GM18867 (cell line): ENCODE measurements around the gene PCNA.

ENCODE experiments used
- ATAC-seq: cut with Tn5 transposase; IDR thresholded peaks from one replicate; pipeline ENCODE4 v1.9.1; 2021; ENCODE audit warnings: mild to moderate bottlenecking, moderate library complexity; ENCODE audit not compliant: unreplicated experiment

PCNA gene

DNA sequence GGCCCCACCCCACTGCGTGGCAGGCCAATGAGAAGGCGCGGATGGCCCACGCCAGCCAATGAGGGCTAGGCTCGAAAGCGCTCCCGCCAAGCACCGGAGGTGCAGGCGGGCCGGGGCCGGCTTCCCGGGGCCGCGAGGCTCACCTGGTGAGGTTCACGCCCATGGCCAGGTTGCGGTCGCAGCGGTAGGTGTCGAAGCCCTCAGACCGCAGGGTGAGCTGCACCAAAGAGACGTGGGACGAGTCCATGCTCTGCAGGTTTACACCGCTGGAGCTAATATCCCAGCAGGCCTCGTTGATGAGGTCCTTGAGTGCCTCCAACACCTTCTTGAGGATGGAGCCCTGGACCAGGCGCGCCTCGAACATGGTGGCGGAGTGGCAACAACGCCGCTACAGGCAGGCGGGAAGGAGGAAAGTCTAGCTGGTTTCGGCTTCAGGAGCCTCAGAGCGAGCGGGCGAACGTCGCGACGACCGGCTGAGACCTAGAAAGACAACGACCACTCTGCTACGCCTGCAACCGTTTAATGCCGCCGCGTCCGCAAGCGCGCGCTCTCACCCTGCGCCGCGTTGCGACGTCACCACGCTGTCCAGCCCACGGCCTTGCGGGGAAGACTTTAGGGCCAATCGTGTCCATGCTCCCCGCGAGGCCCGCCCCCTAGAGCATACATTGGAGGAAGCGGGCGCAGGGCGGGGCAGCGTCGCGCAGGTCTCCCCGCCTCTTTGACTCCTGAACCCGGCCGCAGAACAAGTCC lies at the start of gene PCNA:
Gene PCNA, minus strand, starts transcription at position 524 of the 750 bp plus-strand sequence. Its CDS starts 160 bp downstream, at position 364.
- peak; percentile 94 for ATAC-seq

DNA sequence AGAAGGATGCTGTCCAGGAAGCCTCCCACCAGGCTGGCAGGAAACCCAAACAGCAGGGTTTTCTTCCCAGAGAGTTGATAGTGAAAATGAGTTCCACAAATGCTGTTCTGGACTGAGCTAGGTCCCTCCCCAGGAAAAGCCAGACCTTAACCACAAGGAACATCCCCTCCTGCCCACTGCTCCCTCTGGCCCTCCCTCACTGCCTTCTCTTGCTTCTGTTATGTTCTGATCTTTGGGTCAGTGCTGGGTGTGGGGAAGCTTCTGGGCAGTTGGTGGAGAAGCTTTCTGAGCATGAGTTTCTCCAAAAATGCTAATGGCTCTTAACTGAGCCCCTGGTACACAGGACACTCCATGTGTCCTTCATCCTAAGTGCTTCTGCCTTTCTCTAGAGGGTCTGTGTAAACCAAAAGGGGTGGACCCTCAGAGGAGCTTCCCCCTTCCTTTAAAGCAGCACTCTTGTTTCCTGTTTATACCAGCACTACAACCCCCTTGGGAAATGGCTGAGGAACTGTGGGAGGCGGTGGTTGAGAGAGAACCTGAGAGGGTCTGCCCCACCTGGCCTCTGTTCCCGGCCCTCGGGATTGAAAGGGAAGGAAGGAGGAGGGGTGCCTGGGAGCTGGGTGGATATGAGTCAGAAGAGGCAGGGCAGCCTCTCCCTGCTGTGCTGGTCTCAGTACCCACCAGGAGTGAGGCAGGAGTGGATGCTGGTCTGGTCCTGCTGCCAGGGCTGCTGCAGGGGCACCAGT lies 49.1 kb upstream of the PCNA start:
- ATAC-seq = no peak

DNA sequence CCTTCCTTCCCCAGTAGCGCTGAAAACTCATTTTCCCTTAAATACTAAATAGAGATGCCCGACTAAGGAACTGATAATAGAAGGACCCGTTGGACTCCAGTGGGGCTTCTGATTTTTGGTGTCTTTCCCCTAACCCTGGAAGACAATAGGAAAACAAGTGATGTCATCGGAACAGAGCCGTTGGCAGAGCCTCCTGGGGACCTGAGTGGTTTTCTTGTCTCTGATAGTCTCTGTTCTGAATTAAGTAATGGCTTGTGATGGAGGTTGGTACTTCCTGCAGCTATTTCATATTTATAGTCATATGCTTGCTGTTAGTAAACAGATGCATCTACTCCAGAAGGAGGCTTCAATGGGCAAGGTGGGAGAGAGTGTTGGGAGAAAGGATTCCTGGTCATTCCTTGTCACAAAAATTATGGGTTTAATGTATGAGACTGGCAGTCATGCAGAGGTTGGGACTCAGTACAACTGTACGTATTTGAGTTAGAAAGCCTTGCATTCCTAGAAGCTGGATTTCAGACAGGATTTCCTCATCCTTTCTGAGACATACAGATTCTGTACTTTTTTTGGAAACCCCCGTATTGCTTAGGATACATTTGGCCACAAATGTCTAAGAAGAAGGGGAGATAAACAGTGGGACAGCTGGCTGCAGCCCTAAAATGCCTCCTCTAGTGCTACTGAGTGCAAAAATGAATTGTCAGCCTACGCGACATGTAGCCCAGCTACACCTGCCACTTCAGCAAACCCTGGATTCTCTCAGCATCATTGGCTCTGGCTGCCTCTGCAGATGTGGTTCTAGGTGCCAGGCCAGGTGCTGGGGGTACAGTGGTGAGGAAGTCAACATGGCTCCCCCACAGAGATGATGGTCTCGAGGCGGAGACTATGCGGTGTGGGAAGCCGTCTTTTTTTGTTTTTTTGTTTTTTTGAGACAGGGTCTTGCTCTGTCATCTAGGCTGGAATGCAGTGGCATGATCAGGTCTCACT lies 45.2 kb upstream of the PCNA start:
- ATAC-seq = no peak

DNA sequence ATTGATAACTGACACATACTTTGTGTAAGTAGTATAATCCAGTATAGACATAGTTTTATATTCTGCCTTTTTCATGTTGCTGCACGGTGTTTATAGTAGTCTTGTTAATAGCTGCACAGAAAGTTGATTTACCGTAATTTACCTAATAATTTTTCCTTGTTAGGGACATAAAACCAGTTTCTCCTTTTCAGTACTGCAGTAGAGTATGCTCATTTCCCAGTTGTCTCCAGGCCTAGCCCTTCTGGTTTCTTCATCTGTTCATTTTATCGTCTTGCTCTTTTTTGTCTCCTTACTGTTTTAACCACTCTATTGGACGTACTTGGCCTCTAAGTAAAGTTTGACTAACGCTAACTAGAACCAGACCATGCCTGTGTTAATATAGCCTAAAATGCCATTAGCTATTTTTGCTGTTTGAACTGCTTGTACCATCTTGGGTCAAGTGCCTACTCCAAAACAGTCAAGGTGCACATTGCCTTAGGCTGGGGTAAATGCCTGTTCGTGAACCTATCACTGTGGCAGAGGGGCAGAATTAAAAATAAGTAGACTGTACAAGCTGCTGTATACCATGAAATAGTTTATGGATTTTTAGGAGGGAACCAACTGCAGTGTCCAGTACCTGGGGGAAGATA lies 41.9 kb upstream of the PCNA start:
- ATAC-seq = no peak

DNA sequence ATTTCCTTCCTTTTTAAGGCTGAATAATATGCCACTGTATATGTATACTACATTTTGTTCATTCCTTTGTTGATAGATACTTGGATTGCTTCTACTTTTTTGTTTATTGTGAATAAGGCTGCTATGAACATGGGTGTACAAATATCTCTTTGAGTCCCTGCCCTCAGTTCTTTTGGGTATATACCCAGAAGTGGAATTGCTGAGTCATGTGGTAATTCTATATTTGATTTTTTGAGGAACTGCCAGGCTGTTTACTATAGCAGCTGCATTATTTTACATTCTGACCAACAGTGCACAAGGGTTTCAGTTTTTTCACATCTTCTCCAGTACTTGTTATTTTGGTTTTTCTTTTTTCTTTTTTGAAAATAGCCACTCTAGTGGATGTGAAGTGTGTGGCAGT lies 41.1 kb upstream of the PCNA start:
- ATAC-seq = no peak

DNA sequence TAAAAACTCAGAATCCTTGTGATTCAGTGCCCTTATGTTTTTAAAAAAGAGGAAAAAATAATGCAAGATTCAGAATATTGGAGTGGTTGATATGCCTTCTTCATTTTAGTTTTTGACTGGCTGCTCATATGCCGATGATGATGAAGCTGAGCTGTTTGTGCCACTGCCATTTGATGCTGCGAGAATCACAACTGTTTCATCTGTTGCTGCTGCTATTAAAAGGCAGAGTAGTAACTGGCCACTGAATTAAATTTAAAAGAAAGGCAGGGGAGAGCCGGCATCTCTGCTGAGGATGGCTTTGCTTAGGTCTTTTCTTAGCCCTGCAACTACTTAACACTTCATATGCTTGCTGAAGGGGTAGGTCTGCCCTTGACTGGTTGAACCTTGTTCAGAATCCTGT lies 40.2 kb upstream of the PCNA start:
- no peak for ATAC-seq

DNA sequence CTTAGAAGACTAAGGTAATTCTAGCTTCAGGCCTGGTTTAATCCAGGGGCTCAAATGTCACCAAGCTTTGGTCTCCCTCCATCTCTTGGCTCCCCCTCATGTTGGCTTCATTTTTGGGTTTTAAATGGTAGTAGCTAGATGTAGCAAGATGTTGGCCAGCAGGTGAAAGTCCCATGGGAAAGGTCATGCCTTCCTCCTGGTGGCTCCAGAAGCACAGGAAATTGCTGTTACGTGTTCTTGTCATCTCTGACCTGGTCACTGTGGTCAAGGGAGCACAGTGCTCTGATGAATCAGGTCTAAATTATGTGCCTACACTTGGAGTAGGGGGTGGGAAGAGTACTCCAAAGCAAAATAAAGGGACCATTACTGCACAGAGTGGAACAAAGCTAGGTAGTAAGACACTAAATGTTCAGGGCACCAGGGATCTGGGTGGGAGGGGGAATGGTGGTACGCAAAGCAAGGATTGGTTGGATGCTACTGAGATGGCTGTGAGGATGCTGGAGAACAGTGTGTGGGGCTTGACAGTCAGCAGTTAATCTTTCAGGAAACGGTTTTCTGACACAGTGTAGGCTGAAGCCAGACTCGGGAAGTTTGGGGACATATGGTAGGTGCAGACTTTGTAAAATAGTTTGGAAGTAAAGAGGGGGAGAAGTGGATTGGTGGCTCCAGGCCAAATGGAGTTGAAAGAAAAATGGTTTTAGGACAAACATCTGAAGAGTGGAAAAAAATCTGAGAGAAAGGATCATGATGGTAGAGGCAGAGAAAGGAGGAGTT lies 37.1 kb upstream of the PCNA start:
- ATAC-seq = no peak

DNA sequence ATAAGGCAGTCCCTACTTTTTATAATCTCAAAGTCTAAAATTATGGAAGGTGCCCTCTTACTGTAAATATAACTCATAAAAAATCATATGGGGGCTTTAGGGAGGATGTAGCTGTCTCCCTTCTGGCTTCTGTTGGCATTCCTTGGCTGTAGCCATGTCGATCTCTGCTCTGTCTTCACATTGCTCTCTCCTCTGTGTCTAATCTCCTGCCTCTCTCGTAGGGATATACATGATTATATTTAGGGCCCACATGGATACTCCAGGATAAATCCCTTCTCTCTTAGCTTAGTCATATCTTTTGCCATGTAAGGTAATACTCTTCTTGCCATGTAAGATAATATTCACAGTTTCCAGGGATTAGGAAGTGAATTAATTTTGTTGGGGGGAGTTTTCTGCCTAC lies 35.6 kb upstream of the PCNA start:
- no peak for ATAC-seq

DNA sequence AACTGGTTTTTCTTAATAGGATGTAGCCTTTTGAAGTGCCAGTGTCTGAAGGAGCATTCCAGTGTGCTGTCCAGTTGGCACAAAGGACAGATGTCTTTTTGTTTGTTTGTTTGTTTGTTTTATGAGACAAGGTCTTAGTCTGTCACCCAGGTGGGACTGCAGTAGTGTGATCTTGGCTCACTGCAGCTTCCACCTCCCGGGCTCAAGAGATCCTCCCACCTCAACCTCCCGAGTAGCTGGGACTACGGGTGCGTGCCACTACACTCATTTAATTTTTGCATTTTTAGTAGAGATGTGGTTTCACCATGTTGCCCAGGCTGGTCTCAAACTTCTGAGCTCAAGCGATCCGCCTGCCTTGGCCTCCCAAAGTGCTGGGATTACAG lies 34.8 kb upstream of the PCNA start:
- ATAC-seq = no peak

DNA sequence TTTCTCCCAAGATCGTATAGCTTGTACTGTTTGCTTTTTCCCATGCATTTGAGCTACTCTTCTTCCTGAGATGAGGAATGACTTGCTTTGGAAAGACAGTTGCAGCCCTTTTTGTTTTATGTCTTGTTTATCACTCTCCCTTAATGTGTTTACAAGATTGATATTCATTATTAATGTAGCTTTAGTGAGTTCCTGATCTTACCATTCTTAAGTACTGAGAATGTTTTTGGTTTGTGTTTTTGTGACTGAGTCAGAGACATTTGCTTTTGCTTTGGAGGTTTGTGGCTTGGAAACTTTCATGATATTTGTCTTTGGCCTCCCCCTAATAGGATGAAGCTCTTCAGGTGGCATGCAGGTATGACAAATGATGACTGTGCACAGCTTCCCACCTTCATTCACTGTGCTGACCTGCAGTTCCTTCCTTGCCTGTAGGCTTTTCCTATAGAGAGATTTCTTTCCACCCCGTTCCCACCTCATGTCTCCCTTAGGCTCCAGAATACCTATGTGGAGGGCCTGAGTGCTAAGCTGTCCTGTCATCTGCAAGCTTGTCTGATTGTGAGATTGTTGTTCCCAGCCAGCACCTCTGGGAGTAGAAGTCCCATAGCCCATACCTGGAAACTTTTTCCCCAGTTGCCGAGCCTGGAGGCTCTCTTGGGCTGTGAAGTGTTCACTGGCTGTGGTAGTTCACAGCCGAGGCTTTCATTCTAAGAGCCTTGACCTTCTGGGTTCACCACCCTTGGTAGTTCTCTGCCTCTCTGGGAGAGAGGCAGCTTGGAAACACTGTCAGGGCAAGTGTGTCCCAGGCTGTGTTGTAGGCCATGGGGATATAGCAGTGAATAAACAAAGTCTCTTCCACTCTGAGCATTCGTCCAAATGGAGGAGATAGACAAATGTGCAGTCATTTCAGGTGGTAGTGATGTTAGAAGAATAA lies 34.1 kb upstream of the PCNA start:
- ATAC-seq = no peak

DNA sequence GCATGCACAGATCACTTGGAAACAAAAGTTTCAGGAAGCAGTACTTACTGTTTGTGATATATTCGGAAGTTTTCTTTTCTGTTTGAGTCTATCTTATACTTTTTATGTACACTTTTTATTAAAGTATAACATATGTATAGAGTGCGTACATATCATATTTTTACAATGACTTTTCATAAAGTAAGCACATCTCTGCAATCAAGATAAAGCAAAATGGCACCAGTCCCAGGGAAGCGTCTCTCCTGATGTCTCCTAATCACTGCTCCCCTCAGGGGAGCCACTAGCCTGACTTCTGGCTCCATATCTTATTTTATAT lies 33.4 kb upstream of the PCNA start:
- no peak for ATAC-seq

DNA sequence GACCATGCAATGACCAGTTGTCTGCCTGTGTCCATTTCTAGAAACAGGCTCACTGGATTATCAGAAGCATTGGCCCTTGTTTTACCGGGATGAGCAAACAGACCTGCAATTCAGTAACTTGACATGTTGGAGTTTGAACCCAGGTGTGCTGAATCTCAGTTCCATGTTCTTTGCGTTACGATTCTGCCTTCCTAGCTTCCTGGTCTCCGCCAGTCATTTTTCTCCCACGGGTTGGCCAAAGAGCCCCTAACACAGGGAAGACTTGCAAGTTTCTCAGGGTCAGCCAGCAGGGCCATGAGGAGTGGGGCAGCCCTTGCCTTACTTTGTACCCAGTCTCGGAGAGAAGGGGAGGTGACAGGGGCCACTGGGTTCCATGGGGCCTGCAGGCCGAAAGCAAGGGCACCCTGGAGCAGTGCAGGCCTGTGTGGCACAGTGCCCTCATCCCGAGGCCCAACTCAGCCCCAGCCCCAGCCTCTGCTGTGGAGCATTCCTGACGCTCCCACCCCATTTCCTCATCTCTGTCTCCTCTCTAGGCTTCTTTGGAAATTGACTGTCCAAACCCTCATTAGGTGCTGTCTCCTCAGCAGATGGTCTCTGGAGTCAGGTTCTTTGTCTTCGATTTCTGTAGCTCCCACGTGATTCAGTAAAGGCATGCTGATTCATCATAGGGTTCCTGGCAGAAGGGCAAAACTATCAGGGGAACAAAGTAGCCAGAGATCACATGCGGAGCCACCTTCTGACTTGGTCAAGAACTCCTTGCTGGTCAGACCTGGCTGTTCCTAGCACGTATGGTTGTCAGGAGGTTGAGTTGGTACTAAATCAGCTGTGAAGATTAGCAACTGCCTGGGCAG lies 30.7 kb upstream of the PCNA start:
- ATAC-seq = no peak

DNA sequence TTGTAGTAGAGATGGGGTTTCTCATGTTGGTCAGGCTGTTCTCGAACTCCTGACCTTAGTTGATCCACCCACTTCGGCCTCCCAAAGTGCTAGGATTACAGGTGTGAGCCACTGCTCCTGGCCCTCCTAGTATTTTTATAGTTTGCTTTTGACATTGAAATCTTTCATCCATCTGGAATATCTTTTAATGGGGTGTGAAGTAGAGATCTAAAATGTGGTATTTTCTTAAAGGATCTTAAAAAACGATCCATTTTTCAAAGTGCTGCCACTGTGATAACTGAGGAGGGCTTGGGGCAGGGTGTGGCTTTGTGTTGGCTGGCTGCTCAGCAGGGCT lies 30.1 kb upstream of the PCNA start:
- ATAC-seq = no peak

DNA sequence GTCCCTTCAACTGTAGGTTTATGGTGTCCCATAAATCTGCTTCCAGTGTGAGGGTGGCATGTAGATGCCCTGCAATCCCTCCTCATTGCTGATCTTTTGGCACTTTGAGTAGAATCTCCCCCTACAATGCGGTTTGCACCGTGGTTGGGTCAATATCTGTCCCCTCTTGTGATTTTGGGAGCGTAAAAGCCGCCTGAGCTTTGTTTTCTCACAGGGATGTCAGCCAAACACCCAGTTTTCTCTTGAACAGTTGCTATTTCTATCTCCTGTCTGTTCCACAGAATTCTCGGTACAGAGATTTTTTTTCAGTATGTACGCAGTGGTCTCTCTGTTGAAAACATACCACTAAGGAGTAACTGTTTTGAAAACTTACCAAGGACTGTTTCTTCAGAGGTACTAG lies 28.8 kb upstream of the PCNA start:
- no peak for ATAC-seq

DNA sequence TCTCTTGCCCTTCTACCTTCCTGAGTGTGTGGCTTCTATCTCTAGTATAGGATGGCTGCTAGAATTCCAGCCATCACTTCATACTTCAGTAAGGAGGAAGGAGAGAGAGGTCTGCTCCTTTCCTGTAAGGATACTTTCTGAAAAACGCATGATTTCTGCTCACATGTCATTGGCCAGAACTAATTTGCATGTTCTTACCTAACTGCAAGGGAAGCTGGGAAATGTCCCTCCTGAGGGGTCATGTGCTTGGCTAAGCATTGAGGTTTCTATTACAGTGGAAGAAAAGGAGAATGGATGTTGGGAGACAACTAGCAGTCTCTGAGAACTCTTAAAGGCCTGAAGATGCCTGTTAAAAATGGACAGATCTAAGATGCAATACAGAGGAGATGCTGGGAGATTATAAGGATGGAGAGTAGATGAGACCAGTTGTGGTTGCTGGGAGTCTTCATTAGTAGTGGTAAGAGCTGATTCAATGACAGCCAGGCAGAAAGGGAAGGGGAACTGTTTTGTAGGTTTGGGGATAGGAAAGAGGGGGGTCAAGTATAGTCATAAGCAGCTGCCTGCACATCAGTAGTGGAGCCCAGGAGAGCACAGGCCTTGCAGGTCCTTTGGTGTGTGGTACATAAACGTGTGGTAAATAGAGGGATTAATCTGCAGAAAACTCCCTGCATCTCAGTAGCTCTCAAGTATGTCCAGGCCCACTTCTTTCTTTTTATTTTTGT lies 27.3 kb upstream of the PCNA start:
- ATAC-seq = no peak

DNA sequence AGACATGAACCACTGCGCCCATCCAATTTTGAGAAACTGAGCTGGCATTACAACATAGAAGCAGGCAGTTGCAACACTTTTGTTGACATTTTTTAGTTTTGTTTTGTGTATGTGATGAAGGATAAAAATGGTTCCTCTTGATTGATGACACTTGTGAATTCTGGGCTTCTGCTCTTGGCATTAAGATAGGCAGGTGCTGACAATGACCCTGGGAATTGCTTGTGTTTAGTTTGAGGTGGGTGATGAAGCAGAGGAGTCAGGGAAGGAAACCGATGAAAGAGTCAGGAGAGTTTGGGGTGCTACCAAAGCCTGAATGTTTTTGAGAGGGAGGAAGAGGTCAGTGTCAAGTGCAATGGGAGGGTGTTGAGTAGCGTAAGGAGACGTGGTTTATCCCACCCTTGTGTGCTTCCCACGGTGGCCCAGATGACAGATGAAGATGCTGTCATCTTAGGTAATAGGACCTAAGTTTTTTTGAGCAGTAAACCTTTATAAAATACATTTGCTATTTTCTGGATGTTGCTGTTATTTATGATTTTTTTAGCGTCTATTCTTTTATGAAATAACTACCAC lies 26.4 kb upstream of the PCNA start:
- no peak for ATAC-seq

DNA sequence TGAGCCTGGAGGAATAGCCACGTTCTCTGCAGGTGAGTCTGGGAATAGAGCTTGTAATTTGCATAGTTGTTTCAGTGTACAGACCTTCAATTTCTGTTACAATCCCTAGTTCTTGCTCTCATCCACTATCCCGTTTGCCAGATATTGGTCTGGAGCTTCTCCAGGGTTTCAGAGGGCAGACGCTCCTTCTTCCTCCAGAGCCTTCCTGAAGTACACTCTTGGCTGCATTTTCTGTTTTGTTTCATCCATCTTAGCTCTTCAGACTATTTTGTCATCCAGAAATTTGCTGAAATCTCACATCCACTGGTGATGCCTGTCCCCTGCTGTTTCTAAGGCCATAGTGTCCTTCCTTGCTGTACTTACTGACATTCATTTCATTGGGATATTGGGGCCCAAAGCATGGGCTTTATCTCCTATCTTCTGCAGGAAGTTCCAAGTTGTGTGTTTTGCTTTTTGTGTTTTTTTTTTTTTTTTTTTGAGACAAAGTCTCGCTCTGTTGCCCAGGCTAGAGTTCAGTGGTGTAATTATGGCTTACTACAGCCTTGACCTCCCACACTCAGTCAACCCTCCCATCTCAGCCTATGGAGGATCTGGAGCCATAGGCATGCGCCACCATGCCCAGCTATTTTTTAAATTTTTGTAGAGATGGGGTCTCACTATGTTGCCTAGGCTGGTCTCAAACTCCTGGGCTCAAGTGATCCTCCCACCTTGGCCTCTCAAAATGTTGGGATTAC lies 25.8 kb upstream of the PCNA start:
- no peak for ATAC-seq
